H1 (cell line): ENCODE results near the gene LRRC28. TPM values are rescaled to one million over a fixed set of nuclear protein-coding genes. Genes with fewer than 3 reads are reported as not detected.

Experiments used
- CTCF ChIP-seq, 3 experiments: IDR thresholded peaks; 1 replicate in 2 of 3; 2 replicates in 1 of 3; pipeline versions ENCODE4 v1.5.1 to v1.6.1; 2011; ENCODE audit warnings: low read length in 3 of 3, mild to moderate bottlenecking in 3 of 3, inconsistent platforms in 2 of 3, low read depth in 1 of 3, moderate library complexity in 1 of 3; ENCODE audit not compliant: insufficient read depth in 1 of 3; ENCODE audit errors: control extremely low read depth in 1 of 3
- polyA plus RNA-seq, 7 experiments: library from polyadenylated mRNA; depleted of rRNA in 3 of 7; stranded (reverse) in 5 of 7; unstranded in 2 of 7; fragments of >200 nt in 5 of 7; fragments of 200-250 nt in 2 of 7; gene quantifications; 1 replicate in 5 of 7; 2 replicates in 1 of 7; 4 replicates in 1 of 7; pipeline versions ENCODE4 v1.2.1 to v1.2.3, GENCODE V29; 2011 to 2013; ENCODE audit warnings: missing spikeins in 2 of 7, mixed read lengths in 2 of 7
- total RNA-seq: library from RNA; stranded (reverse); fragmentation: NEBNext Ultra II Directional; extraction: Animal tissue kit (Norgen Biotek cat#: 25700); gene quantifications from 2 replicates; pipeline ENCODE4 v1.2.1, GENCODE V29; 2021

LRRC28 gene
- total and polyA plus RNA-seq, 2 of the 8 experiments (the other 6 are each of a cell fraction or from before 2014, with no cell fraction given): 20.2 to 23.3 TPM

- no peak for TF ChIP-seq CTCF (IDR thresholded peaks at IDR 0.05; ENCODE audit: control extremely low read depth in 1 of 3, insufficient read depth in 1 of 3, low read depth in 1 of 3, low read length in 3 of 3)
These were observed 147.8 kb downstream of the LRRC28 start (continued) for GRCh38 chr15:99399061-99399460.
